OCI-LY7 (cell line): ENCODE measurements around the gene MXD4.

Experiments
- EZH2phosphoT487 ChIP-seq: fragments of 200-600 bp; sonication (generic); IDR thresholded peaks from 2 replicates; pipeline ENCODE4 v1.6.1; 2018; ENCODE audit warnings: low read depth, borderline replicate concordance, mild to moderate bottlenecking, mixed run types, antibody characterized with exemption, low read length, moderate library complexity, mixed read lengths
- TF ChIP-seq, protein P1 (sequence below): fragments of 200-600 bp; sonication (generic); conservative IDR thresholded peaks from 2 replicates; pipeline ENCODE4 v1.5.1; 2014; ENCODE audit warnings: mild to moderate bottlenecking, antibody characterized with exemption, low read length, moderate library complexity, mixed read lengths

DNA sequence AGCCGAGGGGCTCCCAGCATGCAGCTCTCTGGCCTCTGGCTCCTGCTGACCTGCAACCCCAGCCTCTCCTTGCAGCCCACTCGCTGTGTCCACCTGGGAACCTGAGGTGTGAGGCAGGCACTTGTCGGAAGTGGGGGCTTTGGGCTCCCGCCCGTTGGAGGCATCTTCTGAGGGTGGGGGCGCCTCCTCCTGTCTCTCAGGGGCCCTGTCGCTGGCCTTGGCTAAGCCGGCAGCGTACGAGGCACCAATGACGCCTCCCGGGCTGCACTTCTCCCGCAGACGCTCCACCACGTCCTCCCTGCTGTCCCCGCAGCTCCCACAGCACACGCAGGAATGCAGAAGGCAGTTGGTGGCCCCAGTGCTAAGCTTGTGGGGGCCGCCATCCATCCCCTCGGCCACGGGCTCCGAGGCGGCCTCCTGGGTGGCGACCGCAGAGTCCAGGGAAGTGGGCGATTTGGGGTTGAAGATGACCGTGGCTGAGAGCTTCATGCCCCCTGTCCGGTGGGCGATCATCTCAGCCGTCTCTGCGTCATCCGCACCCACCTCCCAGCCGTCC, 42.5 kb upstream of the MXD4 start:
- TF ChIP-seq, protein P1, sequence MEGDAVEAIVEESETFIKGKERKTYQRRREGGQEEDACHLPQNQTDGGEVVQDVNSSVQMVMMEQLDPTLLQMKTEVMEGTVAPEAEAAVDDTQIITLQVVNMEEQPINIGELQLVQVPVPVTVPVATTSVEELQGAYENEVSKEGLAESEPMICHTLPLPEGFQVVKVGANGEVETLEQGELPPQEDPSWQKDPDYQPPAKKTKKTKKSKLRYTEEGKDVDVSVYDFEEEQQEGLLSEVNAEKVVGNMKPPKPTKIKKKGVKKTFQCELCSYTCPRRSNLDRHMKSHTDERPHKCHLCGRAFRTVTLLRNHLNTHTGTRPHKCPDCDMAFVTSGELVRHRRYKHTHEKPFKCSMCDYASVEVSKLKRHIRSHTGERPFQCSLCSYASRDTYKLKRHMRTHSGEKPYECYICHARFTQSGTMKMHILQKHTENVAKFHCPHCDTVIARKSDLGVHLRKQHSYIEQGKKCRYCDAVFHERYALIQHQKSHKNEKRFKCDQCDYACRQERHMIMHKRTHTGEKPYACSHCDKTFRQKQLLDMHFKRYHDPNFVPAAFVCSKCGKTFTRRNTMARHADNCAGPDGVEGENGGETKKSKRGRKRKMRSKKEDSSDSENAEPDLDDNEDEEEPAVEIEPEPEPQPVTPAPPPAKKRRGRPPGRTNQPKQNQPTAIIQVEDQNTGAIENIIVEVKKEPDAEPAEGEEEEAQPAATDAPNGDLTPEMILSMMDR = no peak
- no peak for TF ChIP-seq EZH2phosphoT487
